HG02885 (cell line): Measurements from ENCODE around the gene PLEKHA7.

Experiments
- ATAC-seq: cut with Tn5 transposase; IDR thresholded peaks from one replicate; pipeline ENCODE4 v1.9.1; 2021; ENCODE audit warnings: mild to moderate bottlenecking; ENCODE audit not compliant: unreplicated experiment, poor library complexity

The PLEKHA7 gene

GRCh38 chr11:16861862-16862261, 152.4 kb downstream of the PLEKHA7 start:
- no peak for ATAC-seq

- ATAC-seq: no peak
Observed at GRCh38 chr11:16860617-16861016, 153.6 kb downstream of the PLEKHA7 start.

GRCh38 chr11:16859651-16860050, 154.6 kb downstream of the PLEKHA7 start:
- no peak for ATAC-seq

GRCh38 chr11:16857186-16857585, 157.0 kb downstream of the PLEKHA7 start:
- no peak for ATAC-seq

GRCh38 chr11:16856022-16856471, 158.2 kb downstream of the PLEKHA7 start:
- ATAC-seq: no peak

- ATAC-seq: no peak
Observed at GRCh38 chr11:16854979-16855378, 159.2 kb downstream of the PLEKHA7 start.

- ATAC-seq: no peak
Observed at GRCh38 chr11:16853859-16854258, 160.4 kb downstream of the PLEKHA7 start.

GRCh38 chr11:16853266-16853665, 160.9 kb downstream of the PLEKHA7 start:
- ATAC-seq: no peak

- no peak for ATAC-seq
Observed at GRCh38 chr11:16846305-16846704, 167.9 kb downstream of the PLEKHA7 start.

GRCh38 chr11:16844268-16844771, 169.9 kb downstream of the PLEKHA7 start:
- ATAC-seq: no peak

- no peak for ATAC-seq
Observed at GRCh38 chr11:16843294-16843693, 170.9 kb downstream of the PLEKHA7 start.

- ATAC-seq: peak; percentile 52
Observed at GRCh38 chr11:16841984-16842383, 172.2 kb downstream of the PLEKHA7 start.

GRCh38 chr11:16841481-16841880, 172.7 kb downstream of the PLEKHA7 start:
- no peak for ATAC-seq

- ATAC-seq: no peak
Observed at GRCh38 chr11:16840951-16841350, 173.3 kb downstream of the PLEKHA7 start.

- ATAC-seq: no peak
Observed at GRCh38 chr11:16839821-16840220, 174.4 kb downstream of the PLEKHA7 start.

GRCh38 chr11:16834384-16834783, 179.8 kb downstream of the PLEKHA7 start:
- no peak for ATAC-seq

GRCh38 chr11:16833026-16833425, 181.2 kb downstream of the PLEKHA7 start:
- ATAC-seq: no peak

- ATAC-seq: no peak
Observed at GRCh38 chr11:16832193-16832539, 182.0 kb downstream of the PLEKHA7 start.

- ATAC-seq: no peak
Observed at GRCh38 chr11:16831316-16832192, 182.7 kb downstream of the PLEKHA7 start.

- no peak for ATAC-seq
Observed at GRCh38 chr11:16827139-16827538, 187.1 kb downstream of the PLEKHA7 start.

- ATAC-seq: no peak
Observed at GRCh38 chr11:16825968-16826367, 188.2 kb downstream of the PLEKHA7 start.

GRCh38 chr11:16825101-16825500, 189.1 kb downstream of the PLEKHA7 start:
- no peak for ATAC-seq
